MM.1S (cell line): Measurements from ENCODE around the gene EPHA3.

Experiments
- DNase-seq: peaks from one replicate; pipeline ENCODE4 v3.0.0-alpha.2; 2015
- H2AFZ ChIP-seq: fragments of 300-600 bp; sonication (generic); 2 replicates; pipeline ENCODE4 v1.6.0; 2016; ENCODE audit warnings: antibody characterized with exemption, low read length
- H3F3A ChIP-seq: fragments of 300-600 bp; sonication (generic); 2 replicates; pipeline ENCODE4 v1.6.1; 2016; ENCODE audit warnings: mild to moderate bottlenecking, antibody characterized with exemption, low read length, moderate library complexity, mixed read lengths; ENCODE audit not compliant: insufficient read depth
- H3K27ac ChIP-seq: fragments of 300-600 bp; sonication (generic); 2 replicates; pipeline ENCODE4 v1.5.1; 2016; ENCODE audit warnings: mild to moderate bottlenecking, low read length
- H3K27me3 ChIP-seq: fragments of 300-600 bp; sonication (generic); replicated peaks from 2 replicates; pipeline ENCODE4 v1.6.0; 2016; ENCODE audit warnings: low read length; ENCODE audit not compliant: insufficient read depth
- H3K36me3 ChIP-seq: fragments of 300-600 bp; sonication (generic); replicated peaks from 2 replicates; pipeline ENCODE4 v1.6.1; 2016; ENCODE audit warnings: mild to moderate bottlenecking, low read length, mixed read lengths; ENCODE audit not compliant: insufficient read depth
- H3K4me1 ChIP-seq: fragments of 300-600 bp; sonication (generic); 2 replicates; pipeline ENCODE4 v1.6.1; 2016; ENCODE audit warnings: low read length, mixed read lengths
- H3K4me2 ChIP-seq: fragments of 300-600 bp; sonication (generic); 2 replicates; pipeline ENCODE4 v1.6.0; 2016; ENCODE audit warnings: low read depth, low read length
- H3K4me3 ChIP-seq: fragments of 300-600 bp; sonication (generic); 2 replicates; pipeline ENCODE4 v1.5.1; 2016; ENCODE audit warnings: low read length, mixed read lengths
- H3K79me2 ChIP-seq: fragments of 300-600 bp; sonication (generic); 2 replicates; pipeline ENCODE4 v1.6.1; 2016; ENCODE audit warnings: mixed run types, low read length, mixed read lengths
- H3K9ac ChIP-seq: fragments of 300-600 bp; sonication (generic); 2 replicates; pipeline ENCODE4 v1.6.1; 2016; ENCODE audit warnings: low read length, mixed read lengths
- H3K9me2 ChIP-seq: fragments of 300-600 bp; sonication (generic); replicated peaks from 2 replicates; pipeline ENCODE4 v1.6.1; 2016; ENCODE audit warnings: mild to moderate bottlenecking, low read length, mixed read lengths; ENCODE audit not compliant: insufficient read depth
- H3K9me3 ChIP-seq: fragments of 300-600 bp; sonication (generic); replicated peaks from 2 replicates; pipeline ENCODE4 v1.6.1; 2016; ENCODE audit warnings: mild to moderate bottlenecking, low read length, mixed read lengths; ENCODE audit not compliant: insufficient read depth
- H4K20me1 ChIP-seq: fragments of 300-600 bp; sonication (generic); 2 replicates; pipeline ENCODE4 v1.6.1; 2016; ENCODE audit warnings: mild to moderate bottlenecking, low read length, moderate library complexity, mixed read lengths; ENCODE audit not compliant: insufficient read depth
- EZH2 ChIP-seq: fragments of 300-600 bp; sonication (generic); optimal IDR thresholded peaks from 2 replicates; pipeline ENCODE3; 2017; ENCODE audit warnings: low read depth, mild to moderate bottlenecking, antibody characterized with exemption, low read length, mixed read lengths
- EZH2phosphoT487 ChIP-seq: fragments of 300-600 bp; sonication (generic); IDR thresholded peaks from 2 replicates; pipeline ENCODE4 v1.6.1; 2018; ENCODE audit warnings: antibody characterized with exemption, low read length
- TF ChIP-seq, protein P1 (sequence below): fragments of 300-600 bp; sonication (generic); IDR thresholded peaks from 2 replicates; pipeline ENCODE4 v1.5.1; 2016; ENCODE audit warnings: antibody characterized with exemption, low read length, mixed read lengths

EPHA3 gene

DNA sequence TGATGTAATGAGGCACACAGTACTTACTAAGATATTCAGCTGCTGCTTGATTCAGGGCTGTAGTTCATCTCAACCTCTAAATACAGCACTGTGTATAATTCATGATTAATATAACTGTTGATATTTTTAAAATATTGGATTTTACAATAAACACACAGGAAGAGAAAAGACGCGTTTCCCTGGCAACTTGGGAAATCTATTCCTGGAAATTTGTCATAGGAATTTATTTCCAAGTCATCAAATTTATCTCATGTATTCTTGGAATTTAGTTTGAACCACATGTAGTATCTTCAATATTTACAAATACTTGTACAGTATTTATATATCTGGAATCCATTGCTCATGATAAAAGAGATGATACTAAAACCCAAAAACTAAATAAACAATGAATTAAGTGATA, 30.6 kb downstream of the EPHA3 start:
- no peak overlapping the region for H3K4me3 ChIP-seq
- no peak overlapping the region for H2AFZ ChIP-seq
- no peaks in the 10 kb centered on the region for H3K9me2 ChIP-seq
- no peak for DNase-seq
- H3F3A ChIP-seq, result no peaks in the 10 kb centered on the region
- no peaks in the 10 kb centered on the region for H3K79me2 ChIP-seq
- H4K20me1 ChIP-seq, result no peaks in the 10 kb centered on the region
- no peak overlapping the region for H3K4me2 ChIP-seq
- H3K27me3 ChIP-seq, result no peaks in the 10 kb centered on the region
- H3K9me3 ChIP-seq, result no peaks in the 10 kb centered on the region
- no peak overlapping the region for H3K27ac ChIP-seq
- no peaks in the 10 kb centered on the region for H3K36me3 ChIP-seq
- H3K9ac ChIP-seq, result no peak overlapping the region
- TF ChIP-seq EZH2phosphoT487 (no peak), EZH2 (no peak)
- TF ChIP-seq, protein P1, sequence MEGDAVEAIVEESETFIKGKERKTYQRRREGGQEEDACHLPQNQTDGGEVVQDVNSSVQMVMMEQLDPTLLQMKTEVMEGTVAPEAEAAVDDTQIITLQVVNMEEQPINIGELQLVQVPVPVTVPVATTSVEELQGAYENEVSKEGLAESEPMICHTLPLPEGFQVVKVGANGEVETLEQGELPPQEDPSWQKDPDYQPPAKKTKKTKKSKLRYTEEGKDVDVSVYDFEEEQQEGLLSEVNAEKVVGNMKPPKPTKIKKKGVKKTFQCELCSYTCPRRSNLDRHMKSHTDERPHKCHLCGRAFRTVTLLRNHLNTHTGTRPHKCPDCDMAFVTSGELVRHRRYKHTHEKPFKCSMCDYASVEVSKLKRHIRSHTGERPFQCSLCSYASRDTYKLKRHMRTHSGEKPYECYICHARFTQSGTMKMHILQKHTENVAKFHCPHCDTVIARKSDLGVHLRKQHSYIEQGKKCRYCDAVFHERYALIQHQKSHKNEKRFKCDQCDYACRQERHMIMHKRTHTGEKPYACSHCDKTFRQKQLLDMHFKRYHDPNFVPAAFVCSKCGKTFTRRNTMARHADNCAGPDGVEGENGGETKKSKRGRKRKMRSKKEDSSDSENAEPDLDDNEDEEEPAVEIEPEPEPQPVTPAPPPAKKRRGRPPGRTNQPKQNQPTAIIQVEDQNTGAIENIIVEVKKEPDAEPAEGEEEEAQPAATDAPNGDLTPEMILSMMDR, result no peak
- H3K4me1 ChIP-seq, result no peaks in the 10 kb centered on the region

DNA sequence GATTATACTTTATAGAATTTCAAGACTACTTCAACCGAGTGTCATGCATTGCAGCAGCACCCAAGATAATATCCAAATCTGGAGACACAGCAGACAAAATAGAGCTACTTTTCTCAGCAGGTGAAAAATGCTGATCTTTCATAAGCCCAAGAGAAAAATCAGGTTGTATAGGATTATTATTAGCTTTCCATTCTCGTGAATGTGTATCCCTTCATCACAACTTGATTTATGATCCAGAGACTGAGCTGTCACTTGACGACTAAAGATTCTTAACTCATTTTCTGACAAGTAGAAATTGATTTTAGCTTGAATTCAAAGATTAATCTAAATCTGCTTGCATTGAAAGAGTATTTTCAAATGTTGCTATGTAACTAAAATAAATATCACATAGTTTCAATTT, 32.4 kb downstream of the EPHA3 start:
- Histone ChIP-seq H3K27ac (no peak overlapping the region), H3K4me1 (no peaks in the 10 kb centered on the region), H3K36me3 (no peaks in the 10 kb centered on the region)

GRCh38 chr3:89144080-89144479, 36.7 kb downstream of the EPHA3 start:
- Histone ChIP-seq H4K20me1 (no peaks in the 10 kb centered on the region), H3F3A (no peaks in the 10 kb centered on the region), H3K36me3 (no peaks in the 10 kb centered on the region), H3K27ac (no peak overlapping the region), H3K9me3 (no peaks in the 10 kb centered on the region), H3K4me3 (no peak overlapping the region), H3K9ac (no peak overlapping the region), H3K9me2 (no peaks in the 10 kb centered on the region), H2AFZ (no peak overlapping the region), H3K27me3 (no peaks in the 10 kb centered on the region), H3K4me1 (no peaks in the 10 kb centered on the region), H3K4me2 (no peak overlapping the region), H3K79me2 (no peaks in the 10 kb centered on the region)
- DNase-seq, result no peak
- no peak for TF ChIP-seq EZH2
- TF ChIP-seq, protein P1, result no peak
- TF ChIP-seq EZH2phosphoT487, result no peak

More for the DNA sequence above, 32.4 kb downstream of the EPHA3 start:
- Histone ChIP-seq H3K4me2 (no peak overlapping the region), H3K27me3 (no peaks in the 10 kb centered on the region), H4K20me1 (no peaks in the 10 kb centered on the region), H3K9me2 (no peaks in the 10 kb centered on the region), H3K9me3 (no peaks in the 10 kb centered on the region), H2AFZ (no peak overlapping the region), H3K79me2 (no peaks in the 10 kb centered on the region), H3F3A (no peaks in the 10 kb centered on the region), H3K4me3 (no peak overlapping the region), H3K9ac (no peak overlapping the region)
- DNase-seq, result no peak
- TF ChIP-seq EZH2phosphoT487, result no peak
- TF ChIP-seq, protein P1, result no peak
- no peak for TF ChIP-seq EZH2

GRCh38 chr3:89145995-89146394, 38.6 kb downstream of the EPHA3 start:
- no peak for DNase-seq
- H3K4me3 ChIP-seq, result no peak overlapping the region
- no peak overlapping the region for H2AFZ ChIP-seq
- H4K20me1 ChIP-seq, result no peaks in the 10 kb centered on the region
- H3F3A ChIP-seq, result no peaks in the 10 kb centered on the region
- H3K36me3 ChIP-seq, result no peaks in the 10 kb centered on the region
- H3K9me3 ChIP-seq, result no peaks in the 10 kb centered on the region
- no peak overlapping the region for H3K27ac ChIP-seq
- TF ChIP-seq EZH2, result no peak
- TF ChIP-seq EZH2phosphoT487, result no peak
- TF ChIP-seq, protein P1, result no peak
- no peaks in the 10 kb centered on the region for H3K27me3 ChIP-seq
- H3K4me2 ChIP-seq, result no peak overlapping the region
- H3K9ac ChIP-seq, result no peak overlapping the region
- no peaks in the 10 kb centered on the region for H3K9me2 ChIP-seq
- no peaks in the 10 kb centered on the region for H3K79me2 ChIP-seq
- H3K4me1 ChIP-seq, result no peaks in the 10 kb centered on the region
